GM13976 (cell line): ENCODE data around the gene TM4SF1.

Source experiments
- DNase-seq: peaks from one replicate; pipeline ENCODE4 v3.0.0; 2012; ENCODE audit warnings: low spot score
- in situ Hi-C: fragments of 300-500 bp; cut with MboI; formaldehyde crosslinking; loops from one replicate; pipeline ENCODE4 v1.12.0; 2022; ENCODE audit warnings: low sequenced_read_pairs, mixed read lengths, inconsistent platforms; ENCODE audit not compliant: unreplicated experiment
- TF ChIP-seq, protein P1 (sequence below): IDR thresholded peaks from 2 replicates; pipeline ENCODE4 v1.5.1; 2012; ENCODE audit warnings: borderline replicate concordance, mild to moderate bottlenecking; ENCODE audit not compliant: insufficient read depth; ENCODE audit errors: extremely low read depth, missing control alignments, control extremely low read depth

Gene TM4SF1

GRCh38 chr3:149368201-149368673 lies 9.2 kb downstream of the TM4SF1 start:
- in situ Hi-C loops, result no loop called here
- TF ChIP-seq, protein P1, sequence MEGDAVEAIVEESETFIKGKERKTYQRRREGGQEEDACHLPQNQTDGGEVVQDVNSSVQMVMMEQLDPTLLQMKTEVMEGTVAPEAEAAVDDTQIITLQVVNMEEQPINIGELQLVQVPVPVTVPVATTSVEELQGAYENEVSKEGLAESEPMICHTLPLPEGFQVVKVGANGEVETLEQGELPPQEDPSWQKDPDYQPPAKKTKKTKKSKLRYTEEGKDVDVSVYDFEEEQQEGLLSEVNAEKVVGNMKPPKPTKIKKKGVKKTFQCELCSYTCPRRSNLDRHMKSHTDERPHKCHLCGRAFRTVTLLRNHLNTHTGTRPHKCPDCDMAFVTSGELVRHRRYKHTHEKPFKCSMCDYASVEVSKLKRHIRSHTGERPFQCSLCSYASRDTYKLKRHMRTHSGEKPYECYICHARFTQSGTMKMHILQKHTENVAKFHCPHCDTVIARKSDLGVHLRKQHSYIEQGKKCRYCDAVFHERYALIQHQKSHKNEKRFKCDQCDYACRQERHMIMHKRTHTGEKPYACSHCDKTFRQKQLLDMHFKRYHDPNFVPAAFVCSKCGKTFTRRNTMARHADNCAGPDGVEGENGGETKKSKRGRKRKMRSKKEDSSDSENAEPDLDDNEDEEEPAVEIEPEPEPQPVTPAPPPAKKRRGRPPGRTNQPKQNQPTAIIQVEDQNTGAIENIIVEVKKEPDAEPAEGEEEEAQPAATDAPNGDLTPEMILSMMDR, result no peak
- no peak for DNase-seq

DNA sequence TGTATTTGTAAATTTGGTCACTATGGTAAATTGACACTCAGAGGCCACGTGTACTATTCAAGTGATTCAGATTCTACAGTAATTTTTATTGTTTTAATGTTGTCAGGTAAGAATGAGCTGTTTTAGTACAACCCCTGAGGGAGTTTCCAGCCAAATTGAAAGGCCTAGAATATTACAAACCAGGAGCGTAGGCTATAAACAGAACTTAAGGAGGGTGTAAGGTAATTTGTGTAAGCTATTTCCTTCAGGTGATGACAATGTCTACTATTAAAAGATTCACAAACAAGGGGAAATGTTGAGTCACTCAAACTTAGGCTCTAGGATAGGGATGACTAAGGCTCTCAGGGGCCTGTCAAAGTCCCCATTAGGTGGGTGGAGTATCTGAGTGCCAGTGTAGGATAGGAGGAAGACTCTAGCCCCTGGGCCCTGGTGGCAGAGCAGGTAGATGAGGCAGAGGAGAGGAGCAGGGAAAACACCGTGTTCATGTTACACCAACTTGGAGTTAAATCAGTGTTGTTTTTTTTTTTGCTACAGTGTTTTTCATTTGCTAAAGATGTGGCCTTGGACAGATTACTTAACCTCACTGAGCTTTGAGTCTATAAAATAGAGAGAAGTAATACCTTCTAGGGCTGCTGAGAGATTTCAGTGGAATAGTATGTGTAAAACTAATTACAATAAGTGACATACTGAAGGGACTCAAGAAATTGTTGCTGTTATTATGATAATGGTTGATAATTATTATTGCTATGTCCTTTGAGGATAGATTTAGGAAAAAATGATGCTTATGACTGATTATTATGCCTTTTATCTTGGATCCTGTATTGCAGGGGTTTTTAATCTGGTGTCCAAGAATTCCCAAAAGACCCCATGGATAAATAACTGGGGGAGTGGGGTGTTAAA lies 10.3 kb downstream of the TM4SF1 start:
- in situ Hi-C loops, result no loop called here
- DNase-seq, result no peak
- TF ChIP-seq, protein P1, result no peak

GRCh38 chr3:149366031-149366430 lies 11.4 kb downstream of the TM4SF1 start:
- TF ChIP-seq, protein P1, result no peak
- in situ Hi-C loops, result no loop called here
- no peak for DNase-seq

DNA sequence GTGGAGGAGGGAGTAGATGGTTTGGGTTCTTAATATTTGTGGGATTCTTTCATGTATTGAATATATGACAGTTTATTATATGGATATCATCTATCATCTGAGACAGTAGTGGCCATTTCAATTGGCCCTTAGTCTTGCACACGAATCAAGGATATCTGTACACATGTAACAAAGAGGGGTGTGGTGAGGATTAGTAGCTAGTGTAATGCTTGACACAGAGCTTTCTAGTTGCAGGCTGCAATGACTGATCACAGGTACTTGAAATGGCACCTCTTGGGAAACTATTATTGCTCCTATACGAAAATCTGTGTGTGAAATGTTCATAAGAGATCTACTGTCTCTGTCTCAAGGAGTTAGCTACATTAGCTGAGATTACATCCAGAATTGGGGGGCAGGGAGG lies 12.8 kb downstream of the TM4SF1 start:
- in situ Hi-C loops, result no loop called here
- TF ChIP-seq, protein P1, result no peak
- DNase-seq, result no peak

- in situ Hi-C loops, result no loop called here
- no peak for DNase-seq
- TF ChIP-seq, protein P1, result no peak
Measured at GRCh38 chr3:149363053-149363452, 14.4 kb downstream of the TM4SF1 start.

DNA sequence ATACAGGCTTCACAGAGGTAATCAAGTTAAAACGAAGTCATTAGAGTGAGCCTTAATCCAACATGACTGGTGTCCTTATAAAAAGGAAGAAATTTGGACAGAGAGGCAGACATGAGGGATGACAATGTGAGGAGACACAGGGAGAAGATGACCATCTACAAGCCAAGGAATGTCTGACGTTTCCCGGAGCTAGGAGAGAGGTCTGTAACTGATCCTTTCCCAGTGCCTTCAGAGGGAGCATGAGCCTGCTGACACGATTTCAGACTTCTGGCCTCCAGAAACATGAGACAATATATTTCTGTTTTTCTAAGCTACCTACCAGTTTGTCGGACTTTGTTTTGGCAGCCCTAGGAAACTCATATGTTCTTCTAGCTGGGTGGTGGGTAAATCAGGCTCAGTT lies 15.1 kb downstream of the TM4SF1 start:
- TF ChIP-seq, protein P1, result no peak
- no peak for DNase-seq
- in situ Hi-C loops, result no loop called here

DNA sequence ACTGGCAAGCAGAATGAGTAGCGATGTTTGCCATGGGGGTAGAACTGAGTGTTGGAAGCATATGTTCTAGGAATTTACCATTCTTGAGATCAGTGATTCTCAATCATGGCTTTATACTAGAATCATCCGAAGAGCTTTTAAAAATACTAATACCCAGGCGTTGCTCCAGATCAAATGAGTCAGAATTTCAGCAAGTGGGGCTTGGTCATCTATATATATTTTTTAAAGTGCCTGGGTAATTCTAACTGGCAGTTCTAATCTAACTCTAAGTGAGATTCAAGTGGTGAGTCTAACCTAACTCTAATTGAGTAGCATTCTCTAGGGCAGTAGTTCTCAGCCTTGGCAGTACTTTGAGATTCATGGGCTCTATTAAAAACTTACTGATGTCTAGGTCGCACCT lies 20.8 kb downstream of the TM4SF1 start:
- DNase-seq, result no peak
- TF ChIP-seq, protein P1, result no peak

More for the DNA sequence above, 20.8 kb downstream of the TM4SF1 start:
- in situ Hi-C loops, result no loop called here
